ENCODE results near the gene CIB2.

The CIB2 gene

GRCh38 chr15:78147566-78147965 lies 16.3 kb upstream of the CIB2 start:
- H3K36me3 ChIP-seq (ENCODE audit: control insufficient read depth, low read length), result peaks cover 13% of the 10 kb centered on the region
- H3K4me1 ChIP-seq (ENCODE audit: control insufficient read depth, low read length), result peaks cover 23% of the 10 kb centered on the region
- 0 out of 2 replicates have a peak, but pooled peaks cover 2% of the 10 kb centered on the region for H3F3A ChIP-seq (ENCODE audit: control insufficient read depth, insufficient read depth)
- no peaks in the 10 kb centered on the region for H3K9me3 ChIP-seq (ENCODE audit: control insufficient read depth, insufficient read depth, low read length)
- H4K20me1 ChIP-seq (ENCODE audit: control insufficient read depth, insufficient read depth, low read depth, low read length), result peaks cover 7% of the 10 kb centered on the region; the same call in 1 of the 2 replicates
- H3K27me3 ChIP-seq (ENCODE audit: control insufficient read depth, low read length), result no peaks in the 10 kb centered on the region
- H3K4me2 ChIP-seq (ENCODE audit: low read length), result peak overlapping the region; percentile 70; the same call in 1 of the 2 replicates
- TF ChIP-seq EZH2phosphoT487 (IDR thresholded peaks at IDR 0.05; ENCODE audit: borderline replicate concordance, low read length), result no peak
- TF ChIP-seq CTCF (IDR thresholded peaks at IDR 0.05; ENCODE audit: low read depth, low read length, poor library complexity, severe bottlenecking), result no peak
- no peak overlapping the region for H3K27ac ChIP-seq (ENCODE audit: low read depth, low read length)
- no peaks in the 10 kb centered on the region for H3K9me2 ChIP-seq (replicated peaks; ENCODE audit: control insufficient read depth, low read length)
- peaks cover 37% of the 10 kb centered on the region for H3K79me2 ChIP-seq (ENCODE audit: control insufficient read depth, low read length)
- no peak overlapping the region for H3K4me3 ChIP-seq (ENCODE audit: low read length)

GRCh38 chr15:78146425-78147154 lies 15.3 kb upstream of the CIB2 start:
- Histone ChIP-seq H3K4me3 (ENCODE audit: low read length) (no peak overlapping the region), H3K36me3 (ENCODE audit: control insufficient read depth, low read length) (peaks cover 13% of the 10 kb centered on the region), H3K9me3 (ENCODE audit: control insufficient read depth, insufficient read depth, low read length) (no peaks in the 10 kb centered on the region), H3F3A (ENCODE audit: control insufficient read depth, insufficient read depth) (0 out of 2 replicates have a peak, but pooled peaks cover 2% of the 10 kb centered on the region), H3K4me2 (ENCODE audit: low read length) (no peak overlapping the region), H3K79me2 (ENCODE audit: control insufficient read depth, low read length) (peaks cover 30% of the 10 kb centered on the region), H3K4me1 (ENCODE audit: control insufficient read depth, low read length) (peaks cover 23% of the 10 kb centered on the region), H3K9me2 (replicated peaks; ENCODE audit: control insufficient read depth, low read length) (no peaks in the 10 kb centered on the region), H3K27me3 (ENCODE audit: control insufficient read depth, low read length) (no peaks in the 10 kb centered on the region), H3K27ac (ENCODE audit: low read depth, low read length) (no peak overlapping the region), H4K20me1 (ENCODE audit: control insufficient read depth, insufficient read depth, low read depth, low read length) (peaks cover 7% of the 10 kb centered on the region; the same call in 1 of the 2 replicates)
- no peak for TF ChIP-seq CTCF (IDR thresholded peaks at IDR 0.05; ENCODE audit: low read depth, low read length, poor library complexity, severe bottlenecking)
- no peak for TF ChIP-seq EZH2phosphoT487 (IDR thresholded peaks at IDR 0.05; ENCODE audit: borderline replicate concordance, low read length)

- Histone ChIP-seq H3K4me1 (ENCODE audit: control insufficient read depth, low read length) (no peaks in the 10 kb centered on the region), H3K79me2 (ENCODE audit: control insufficient read depth, low read length) (no peaks in the 10 kb centered on the region), H3K36me3 (ENCODE audit: control insufficient read depth, low read length) (no peaks in the 10 kb centered on the region), H3F3A (ENCODE audit: control insufficient read depth, insufficient read depth) (no peaks in the 10 kb centered on the region), H3K4me2 (ENCODE audit: low read length) (no peak overlapping the region), H3K27me3 (ENCODE audit: control insufficient read depth, low read length) (0 out of 2 replicates have a peak, but pooled peaks cover 5% of the 10 kb centered on the region), H3K27ac (ENCODE audit: low read depth, low read length) (no peak overlapping the region), H4K20me1 (ENCODE audit: control insufficient read depth, insufficient read depth, low read depth, low read length) (no peaks in the 10 kb centered on the region), H3K9me2 (replicated peaks; ENCODE audit: control insufficient read depth, low read length) (no peaks in the 10 kb centered on the region), H3K9me3 (ENCODE audit: control insufficient read depth, insufficient read depth, low read length) (no peaks in the 10 kb centered on the region), H3K4me3 (ENCODE audit: low read length) (no peak overlapping the region)
- TF ChIP-seq EZH2phosphoT487 (IDR thresholded peaks at IDR 0.05; ENCODE audit: borderline replicate concordance, low read length), result no peak
- TF ChIP-seq CTCF (IDR thresholded peaks at IDR 0.05; ENCODE audit: low read depth, low read length, poor library complexity, severe bottlenecking), result no peak
Observed at GRCh38 chr15:78142332-78142731, 11.1 kb upstream of the CIB2 start.

Measured in DOHH2 (cell line).